C4-2B (cell line): ENCODE results near the gene DSCAML1.

ENCODE experiments used
- CTCF ChIP-seq: fragments of 450-650 bp; conservative IDR thresholded peaks from 2 replicates; pipeline ENCODE4 v1.5.1; 2017; ENCODE audit warnings: mild to moderate bottlenecking
- ZFX ChIP-seq: fragments of 450-650 bp; IDR thresholded peaks from 2 replicates; pipeline ENCODE4 v1.6.1; 2017

- TF ChIP-seq CTCF (no peak), ZFX (no peak)
Observed at GRCh38 chr11:117725048-117725734, 71.8 kb downstream of the DSCAML1 start.
